ENCODE measurements around the gene FAM89B.

DNA sequence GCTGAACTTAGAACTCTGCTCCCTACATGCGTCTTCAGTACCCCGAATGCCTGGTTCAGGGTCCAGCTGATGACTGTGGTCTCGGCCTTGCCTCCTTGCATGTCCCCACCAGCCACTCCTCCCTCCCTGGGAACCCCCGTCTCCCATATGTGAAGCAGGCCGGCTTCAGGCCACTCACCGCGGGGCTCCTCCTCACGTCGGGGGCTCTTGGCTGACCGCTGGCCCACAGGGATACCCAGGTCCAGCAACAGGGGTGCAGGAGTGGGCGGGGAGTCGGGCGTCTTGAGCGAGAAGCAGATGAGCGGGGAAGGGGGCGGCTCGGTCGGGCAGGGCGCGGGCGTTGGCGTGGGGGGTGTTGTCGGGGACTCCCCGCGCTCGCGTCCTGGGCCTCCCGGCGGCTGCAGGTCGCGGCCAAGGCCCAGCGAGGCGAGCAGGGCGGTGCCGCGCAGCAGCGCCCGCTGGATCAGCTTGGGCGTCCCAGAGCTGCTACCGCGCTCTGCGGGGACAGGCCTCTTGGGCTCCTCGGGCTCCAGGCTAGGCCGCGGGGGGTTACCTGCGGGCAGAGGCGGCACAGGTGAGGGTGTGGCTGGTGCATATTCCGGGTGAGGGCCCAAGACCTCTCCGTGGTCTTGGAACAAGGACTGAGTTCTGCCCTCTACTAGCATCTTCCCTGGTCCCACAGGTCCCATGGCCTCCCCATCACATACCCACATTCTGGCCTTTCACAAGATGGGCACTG, 27.0 kb downstream of the FAM89B start:
- TF ChIP-seq POLR2A (IDR thresholded peaks at IDR 0.05; ENCODE audit: extremely low read depth, insufficient read length) (no peak), CTCF (IDR thresholded peaks at IDR 0.05; ENCODE audit: low read depth, low read length) (no peak)

Data from NB4 (cell line).